K562 (cell line): Measurements from ENCODE around the gene CMTM4. TPM values are rescaled to one million over a fixed set of nuclear protein-coding genes. Genes with fewer than 3 reads are reported as not detected.
A peak's percentile ranks its signal among the peaks of the same experiment; 100 is the strongest.

ENCODE experiments used
- ARID3B ChIP-seq: fragments of 250-450 bp; sonication (Bioruptor Pico); IDR thresholded peaks from 2 replicates; pipeline ENCODE4 v1.4.0; 2020; ENCODE audit warnings: borderline replicate concordance
- BMI1 ChIP-seq: fragments of 150-350 bp; IDR thresholded peaks from 2 replicates; pipeline ENCODE4 v1.6.1; 2014; ENCODE audit warnings: low read length
- BRF2 ChIP-seq: IDR thresholded peaks from 3 replicates; pipeline ENCODE4 v1.6.1; 2011; ENCODE audit warnings: borderline replicate concordance, mild to moderate bottlenecking; ENCODE audit not compliant: insufficient read length, insufficient read depth
- CLOCK ChIP-seq: fragments of 250-450 bp; sonication (Bioruptor Pico); IDR thresholded peaks from 2 replicates; pipeline ENCODE4 v1.4.0; 2020; ENCODE audit warnings: mild to moderate bottlenecking, moderate library complexity, borderline replicate concordance
- COPS2 ChIP-seq: fragments of 450-650 bp; conservative IDR thresholded peaks from 2 replicates; pipeline ENCODE4 v1.6.1; 2016; ENCODE audit warnings: mild to moderate bottlenecking, moderate library complexity
- GABPB2 ChIP-seq: fragments of 250-450 bp; sonication (Bioruptor Pico); conservative IDR thresholded peaks from 2 replicates; pipeline ENCODE4 v1.5.1; 2021; ENCODE audit warnings: mild to moderate bottlenecking
- MAZ ChIP-seq, 2 experiments: fragments of 450-650 bp in 1 of 2; sonication (generic) in 1 of 2; formaldehyde crosslinking; IDR thresholded peaks in 1 of 2; conservative IDR thresholded peaks in 1 of 2; 2 replicates each; pipeline versions ENCODE4 v1.4.0 to v1.5.0; 2020; ENCODE audit warnings: mild to moderate bottlenecking in 1 of 2, missing genetic modification reagents in 1 of 2
- NCOA2 ChIP-seq, 2 experiments: fragments of 450-650 bp; IDR thresholded peaks; 2 replicates each; pipeline ENCODE4 v1.6.1; 2018; ENCODE audit warnings: mild to moderate bottlenecking in 2 of 2, moderate library complexity in 1 of 2; ENCODE audit not compliant: partially characterized antibody in 2 of 2
- NRF1 ChIP-seq, 2 experiments: fragments of 450-650 bp; IDR thresholded peaks in 1 of 2; conservative IDR thresholded peaks in 1 of 2; 2 replicates each; pipeline ENCODE4 v1.6.1; 2014; ENCODE audit warnings: mild to moderate bottlenecking in 2 of 2
- RBM17 ChIP-seq: fragments of 200-400 bp; formaldehyde crosslinking; IDR thresholded peaks from 2 replicates; pipeline ENCODE4 v1.6.1; 2017; ENCODE audit warnings: low read depth, mild to moderate bottlenecking, low read length, borderline replicate concordance
- SMAD2 ChIP-seq: fragments of 150-350 bp; IDR thresholded peaks from 2 replicates; pipeline ENCODE4 v1.6.1; 2014; ENCODE audit warnings: low read depth, mild to moderate bottlenecking, low read length
- SMARCA4 ChIP-seq: fragments of 450-650 bp; IDR thresholded peaks from 2 replicates; pipeline ENCODE4 v1.6.1; 2016
- TCF7L2 ChIP-seq: fragments of 150-350 bp; IDR thresholded peaks from 2 replicates; pipeline ENCODE4 v1.6.1; 2016; ENCODE audit warnings: low read depth, mild to moderate bottlenecking, low read length, moderate library complexity
- THRAP3 ChIP-seq: fragments of 450-650 bp; IDR thresholded peaks from 2 replicates; pipeline ENCODE4 v1.6.1; 2016; ENCODE audit warnings: mild to moderate bottlenecking, inconsistent platforms, borderline replicate concordance
- U2AF1 ChIP-seq: fragments of 200-400 bp; formaldehyde crosslinking; optimal IDR thresholded peaks from 2 replicates; pipeline ENCODE3; 2017; ENCODE audit warnings: mild to moderate bottlenecking, low read depth, low read length, moderate library complexity
- ZC3H11A ChIP-seq: IDR thresholded peaks from 2 replicates; pipeline ENCODE4 v1.6.1; 2012; ENCODE audit warnings: low read depth, low read length, improper control_type of control experiment
- ZNF518B ChIP-seq: fragments of 250-450 bp; sonication (Bioruptor Pico); IDR thresholded peaks from 2 replicates; pipeline ENCODE4 v1.5.0; 2021; ENCODE audit warnings: mild to moderate bottlenecking, moderate library complexity
- ZNF830 ChIP-seq: fragments of 250-450 bp; sonication (Bioruptor Pico); IDR thresholded peaks from 2 replicates; pipeline ENCODE4 v1.5.0; 2021; ENCODE audit warnings: mild to moderate bottlenecking
- polyA plus RNA-seq, 8 experiments: library from polyadenylated mRNA; depleted of rRNA in 4 of 8; stranded (reverse) in 5 of 8; unstranded in 3 of 8; fragments of >200 nt; fragmentation: Nextera tagmentation in 2 of 8; fragmentation: Illumina TruSeq in 1 of 8; extraction: Ambion mirVana in 2 of 8; extraction: Trizol in 1 of 8; gene quantifications; 2 replicates each; pipeline versions ENCODE4 v1.2.1 to v1.2.3, GENCODE V29; 2011 to 2014; ENCODE audit warnings: inconsistent platforms in 1 of 8, missing spikeins in 1 of 8
- total RNA-seq, 7 experiments: library from RNA; depleted of rRNA in 6 of 7; stranded (reverse); fragments of >200 nt in 6 of 7; fragmentation: Illumina TruSeq in 2 of 7; extraction: Trizol in 2 of 7; gene quantifications; 2 replicates each; pipeline versions ENCODE4 v1.2.1 to v1.2.3, GENCODE V29; 2011 to 2021; ENCODE audit warnings: low replicate concordance in 1 of 7

CMTM4 gene
- total and polyA plus RNA-seq, 9 of the 15 experiments (the other 6 are each of a cell fraction or from before 2014, with no cell fraction given) = 2.0 to 21.3 (median 12.5) TPM

- no peak for TF ChIP-seq BRF2
- no peak for TF ChIP-seq ZNF518B (CRISPR knock-in tag)
- TF ChIP-seq BMI1 = no peak
- TF ChIP-seq ZNF830 = no peak
- no peak for TF ChIP-seq CLOCK
- no peak for TF ChIP-seq GABPB2
- no peak for TF ChIP-seq THRAP3
- no peak for TF ChIP-seq SMAD2
- TF ChIP-seq RBM17 = no peak
- TF ChIP-seq COPS2 = no peak
- TF ChIP-seq NRF1 (conservative IDR thresholded peaks at IDR 0.05 in 1 of 2, IDR thresholded peaks at IDR 0.05 in 1 of 2) = peak in 1 of 2 experiments; percentile 29; a peak in 1 of 4 replicates
- no peak for TF ChIP-seq TCF7L2
- TF ChIP-seq MAZ (CRISPR knock-in tag; conservative IDR thresholded peaks at IDR 0.05 in 1 of 2, IDR thresholded peaks at IDR 0.05 in 1 of 2) = peak in 1 of 2 experiments; percentile 65; a peak in 2 of 4 replicates
- TF ChIP-seq U2AF1 = no peak
- TF ChIP-seq ARID3B (CRISPR knock-in tag) = no peak
- TF ChIP-seq SMARCA4 = no peak
- no peak for TF ChIP-seq ZC3H11A
- TF ChIP-seq NCOA2 (IDR thresholded peaks at IDR 0.05; ENCODE audit: partially characterized antibody in 2 of 2) = no peak
Measured at GRCh38 chr16:66608241-66609138, 88.1 kb downstream of the CMTM4 start (continued).
